PFSK-1 (cell line): ENCODE results near the gene TMEM63C.

Experiments used
- FOXP2 ChIP-seq: optimal IDR thresholded peaks from 2 replicates; pipeline ENCODE3; 2011; ENCODE audit warnings: borderline replicate concordance, control low read depth, inconsistent platforms; ENCODE audit not compliant: insufficient read depth; ENCODE audit errors: extremely low read length, extremely low read depth
- POLR2AphosphoS5 ChIP-seq: IDR thresholded peaks from 2 replicates; pipeline ENCODE4 v1.6.1; 2012; ENCODE audit warnings: low read depth, mild to moderate bottlenecking, control low read depth, low read length, moderate library complexity
- SIN3A ChIP-seq: IDR thresholded peaks from 2 replicates; pipeline ENCODE4 v1.6.1; 2012; ENCODE audit warnings: mild to moderate bottlenecking, low read length, moderate library complexity, borderline replicate concordance; ENCODE audit not compliant: insufficient read depth
- TAF1 ChIP-seq: IDR thresholded peaks from 2 replicates; pipeline ENCODE4 v1.6.1; 2012; ENCODE audit warnings: low read length, control low read depth, borderline replicate concordance; ENCODE audit not compliant: insufficient read depth
- TF ChIP-seq, protein P1 (sequence below), 2 experiments: IDR thresholded peaks; 2 replicates each; pipeline versions ENCODE4 v1.6.1 to v1.8.0; 2011 to 2012; ENCODE audit warnings: low read depth in 2 of 2, low read length in 2 of 2, control low read depth in 1 of 2, inconsistent platforms in 1 of 2, mild to moderate bottlenecking in 1 of 2, moderate library complexity in 1 of 2; ENCODE audit not compliant: insufficient read depth in 1 of 2

The TMEM63C gene

DNA sequence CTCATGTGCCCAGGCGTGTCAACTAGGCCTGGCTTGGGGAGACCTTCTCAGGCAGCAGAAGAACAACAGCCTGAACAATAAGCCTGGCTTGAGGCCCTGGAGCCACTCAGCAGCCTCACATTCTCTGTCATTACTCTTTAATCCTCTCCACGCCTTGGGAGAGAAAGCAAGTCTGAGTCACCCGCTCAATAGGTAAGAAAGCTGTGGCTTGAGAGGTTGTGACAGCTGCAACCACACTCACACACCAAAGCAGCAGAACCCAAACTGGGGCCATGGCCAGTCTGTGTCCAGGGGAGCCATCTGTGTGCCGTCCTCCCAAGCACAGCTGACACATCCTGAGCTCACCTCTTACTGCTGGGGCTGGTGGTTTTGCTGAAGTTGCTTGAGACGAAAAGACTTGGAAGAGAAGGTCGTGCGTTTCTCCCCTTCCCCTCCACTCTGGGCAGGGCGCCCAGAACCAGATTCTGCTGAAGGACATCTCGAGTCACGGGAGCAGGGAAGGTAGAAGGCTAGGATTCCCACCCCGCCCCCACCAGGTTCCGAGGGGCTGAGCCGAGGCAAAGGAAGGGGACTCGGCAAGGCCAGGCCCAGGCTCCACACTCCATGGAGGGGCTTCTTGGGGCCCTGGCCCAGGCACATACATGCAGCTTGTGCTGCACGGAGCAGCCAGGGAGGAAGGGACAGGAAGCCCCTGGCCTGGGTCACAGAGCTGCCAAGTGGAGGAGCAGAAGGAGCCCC lies 5.5 kb downstream of the TMEM63C start:
- no peak for TF ChIP-seq POLR2AphosphoS5
- TF ChIP-seq SIN3A = no peak
- TF ChIP-seq TAF1 = no peak
- TF ChIP-seq FOXP2 = no peak
- TF ChIP-seq, protein P1, sequence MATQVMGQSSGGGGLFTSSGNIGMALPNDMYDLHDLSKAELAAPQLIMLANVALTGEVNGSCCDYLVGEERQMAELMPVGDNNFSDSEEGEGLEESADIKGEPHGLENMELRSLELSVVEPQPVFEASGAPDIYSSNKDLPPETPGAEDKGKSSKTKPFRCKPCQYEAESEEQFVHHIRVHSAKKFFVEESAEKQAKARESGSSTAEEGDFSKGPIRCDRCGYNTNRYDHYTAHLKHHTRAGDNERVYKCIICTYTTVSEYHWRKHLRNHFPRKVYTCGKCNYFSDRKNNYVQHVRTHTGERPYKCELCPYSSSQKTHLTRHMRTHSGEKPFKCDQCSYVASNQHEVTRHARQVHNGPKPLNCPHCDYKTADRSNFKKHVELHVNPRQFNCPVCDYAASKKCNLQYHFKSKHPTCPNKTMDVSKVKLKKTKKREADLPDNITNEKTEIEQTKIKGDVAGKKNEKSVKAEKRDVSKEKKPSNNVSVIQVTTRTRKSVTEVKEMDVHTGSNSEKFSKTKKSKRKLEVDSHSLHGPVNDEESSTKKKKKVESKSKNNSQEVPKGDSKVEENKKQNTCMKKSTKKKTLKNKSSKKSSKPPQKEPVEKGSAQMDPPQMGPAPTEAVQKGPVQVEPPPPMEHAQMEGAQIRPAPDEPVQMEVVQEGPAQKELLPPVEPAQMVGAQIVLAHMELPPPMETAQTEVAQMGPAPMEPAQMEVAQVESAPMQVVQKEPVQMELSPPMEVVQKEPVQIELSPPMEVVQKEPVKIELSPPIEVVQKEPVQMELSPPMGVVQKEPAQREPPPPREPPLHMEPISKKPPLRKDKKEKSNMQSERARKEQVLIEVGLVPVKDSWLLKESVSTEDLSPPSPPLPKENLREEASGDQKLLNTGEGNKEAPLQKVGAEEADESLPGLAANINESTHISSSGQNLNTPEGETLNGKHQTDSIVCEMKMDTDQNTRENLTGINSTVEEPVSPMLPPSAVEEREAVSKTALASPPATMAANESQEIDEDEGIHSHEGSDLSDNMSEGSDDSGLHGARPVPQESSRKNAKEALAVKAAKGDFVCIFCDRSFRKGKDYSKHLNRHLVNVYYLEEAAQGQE (IDR thresholded peaks at IDR 0.05; ENCODE audit: insufficient read depth in 1 of 2, low read depth in 2 of 2, low read length in 2 of 2) = no peak

DNA sequence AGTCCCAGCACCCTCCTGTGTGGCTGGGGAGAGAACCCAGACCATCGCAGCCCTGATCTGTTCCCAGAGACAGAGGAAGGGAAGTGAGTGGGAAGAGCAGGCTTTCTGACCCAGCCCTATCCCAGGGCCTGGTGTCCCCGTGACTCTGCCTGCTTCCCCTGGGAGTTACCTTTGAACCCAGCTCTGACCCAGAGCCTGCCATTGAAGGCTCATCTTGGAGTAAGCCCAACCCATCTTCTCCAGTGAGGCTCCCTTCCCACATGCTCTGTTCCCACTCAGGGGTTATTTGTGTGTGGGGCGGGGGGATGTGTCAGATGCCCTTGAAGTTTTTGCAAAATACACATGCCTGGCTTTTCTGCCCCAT lies 6.0 kb downstream of the TMEM63C start:
- TF ChIP-seq TAF1 (no peak), SIN3A (no peak), POLR2AphosphoS5 (no peak), FOXP2 (no peak)
- TF ChIP-seq, protein P1 (IDR thresholded peaks at IDR 0.05; ENCODE audit: insufficient read depth in 1 of 2, low read depth in 2 of 2, low read length in 2 of 2) = no peak

DNA sequence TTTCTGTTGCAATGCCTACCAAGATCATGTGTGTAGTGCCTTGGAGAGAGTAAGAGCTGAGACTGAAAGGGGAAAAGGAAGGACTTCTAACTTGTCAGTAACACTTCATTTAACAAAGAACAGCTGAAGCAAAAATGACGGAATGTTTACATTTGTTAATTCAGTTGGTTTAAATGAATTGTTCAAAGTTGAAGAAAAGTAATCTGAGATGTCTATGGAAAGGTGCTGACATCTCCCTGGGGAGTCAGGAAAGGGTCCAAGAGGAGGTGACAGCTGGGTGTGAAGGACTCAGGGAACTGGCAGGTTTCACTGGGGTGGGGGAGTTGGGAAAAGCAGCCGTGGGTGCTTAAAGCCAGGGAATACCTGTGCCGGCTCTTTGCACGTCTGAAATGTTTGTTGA lies 7.9 kb downstream of the TMEM63C start:
- TF ChIP-seq SIN3A = no peak

DNA sequence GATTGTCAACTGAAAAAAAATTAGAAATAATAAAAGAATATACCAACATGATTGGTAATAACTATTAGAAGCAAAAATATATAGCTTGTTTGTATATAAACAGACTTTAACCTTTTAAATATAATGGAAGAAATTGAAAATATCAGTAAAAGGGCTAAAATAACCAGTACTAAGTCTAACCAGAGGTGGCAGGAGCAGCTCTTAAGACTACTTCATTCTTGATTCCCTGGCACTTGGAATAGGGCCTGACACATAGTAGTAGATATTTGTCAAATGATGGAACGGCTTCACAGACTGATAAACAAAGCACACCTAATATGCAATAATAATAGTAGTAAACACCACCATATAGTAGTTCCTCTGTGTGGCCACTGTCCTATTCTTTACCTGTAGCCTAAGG lies 9.4 kb downstream of the TMEM63C start:
- no peak for TF ChIP-seq SIN3A

DNA sequence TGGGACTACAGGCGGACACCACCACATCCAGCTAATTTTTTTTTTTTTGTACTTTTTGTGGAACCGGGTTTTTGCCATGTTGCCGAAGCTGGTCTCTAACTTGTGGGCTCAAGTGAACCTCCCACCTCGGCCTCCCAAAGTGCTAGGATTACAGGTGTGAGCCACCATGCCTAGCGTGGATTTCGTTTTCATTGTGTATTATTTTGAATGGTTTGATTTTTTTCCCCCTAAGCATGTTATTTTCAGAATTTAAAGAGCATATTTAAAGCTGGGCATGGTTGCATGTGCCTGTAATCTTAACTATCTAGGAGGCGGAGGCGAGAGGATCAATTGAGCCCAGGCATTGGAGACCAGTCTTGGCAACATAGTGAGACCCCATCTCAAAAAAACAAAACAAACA lies 13.1 kb downstream of the TMEM63C start:
- TF ChIP-seq FOXP2 (no peak), SIN3A (no peak)
- TF ChIP-seq, protein P1 (IDR thresholded peaks at IDR 0.05; ENCODE audit: insufficient read depth in 1 of 2, low read depth in 2 of 2, low read length in 2 of 2) = no peak

DNA sequence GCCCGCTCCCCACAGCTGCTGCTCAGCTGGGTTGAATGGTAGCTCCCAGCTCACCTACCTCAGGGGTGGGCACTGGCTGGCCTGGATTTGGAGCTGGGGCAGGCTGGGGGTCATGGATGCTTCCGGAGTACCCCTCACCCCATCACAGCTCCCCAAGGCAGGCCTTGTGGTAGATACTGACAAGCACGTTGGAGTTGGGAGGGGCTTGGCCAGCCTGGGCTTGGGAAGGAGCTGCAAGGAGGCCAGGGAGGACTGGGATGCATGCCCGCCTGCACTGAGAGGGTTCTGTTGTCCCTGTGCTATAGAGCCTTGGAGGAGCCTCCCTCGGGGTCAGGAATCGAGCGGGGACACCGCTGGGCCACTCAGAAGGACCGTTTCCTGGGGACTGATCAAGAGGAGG lies 14.2 kb downstream of the TMEM63C start:
- no peak for TF ChIP-seq FOXP2
- TF ChIP-seq POLR2AphosphoS5 = no peak
- TF ChIP-seq, protein P1 (IDR thresholded peaks at IDR 0.05; ENCODE audit: insufficient read depth in 1 of 2, low read depth in 2 of 2, low read length in 2 of 2) = no peak
- no peak for TF ChIP-seq SIN3A
- no peak for TF ChIP-seq TAF1
